ENCODE data around the gene NT5C1A.

Gene NT5C1A

DNA sequence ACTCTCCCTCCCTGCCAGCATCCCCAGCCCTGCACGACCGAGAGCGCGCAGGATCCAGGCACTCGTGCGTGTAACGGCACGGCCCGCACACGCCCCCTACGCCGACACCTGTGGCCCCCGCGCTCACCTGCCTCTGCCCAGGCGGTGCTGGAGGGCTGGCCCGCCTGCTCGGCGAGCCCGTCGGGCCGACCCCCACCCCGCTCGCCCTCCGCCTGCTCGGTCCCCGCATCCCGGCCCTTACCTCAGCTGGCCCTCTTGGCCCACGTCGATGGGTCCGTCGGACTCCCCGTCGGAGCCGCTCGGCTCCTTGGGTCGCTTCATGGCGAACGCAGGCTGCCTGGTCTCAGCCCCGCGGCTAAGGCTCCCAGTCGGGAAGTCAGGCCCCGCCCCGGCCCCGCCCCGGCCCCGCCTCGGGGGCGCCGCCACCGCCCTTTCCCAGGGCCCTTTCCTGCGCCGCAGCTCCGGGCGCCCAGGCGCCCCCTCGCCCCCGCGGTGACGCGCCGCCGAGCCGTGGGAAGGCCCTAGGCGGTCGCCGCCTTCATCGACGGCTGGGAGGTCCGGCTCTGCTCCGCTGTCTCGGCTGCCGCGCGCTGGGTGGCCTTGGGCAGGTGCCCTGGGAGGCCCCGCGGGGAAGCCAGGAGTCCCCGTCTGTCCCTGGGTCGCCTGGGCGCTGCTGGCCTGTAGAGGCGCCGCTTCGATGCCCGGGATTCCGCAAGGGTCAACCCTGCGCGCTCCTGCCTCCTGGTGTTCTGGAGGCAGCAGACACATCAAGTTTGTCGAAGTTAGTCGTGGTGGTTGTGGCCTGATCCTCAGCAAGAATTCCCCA lies 32.4 kb downstream of the NT5C1A start, which contains the start of gene HEYL:
HEYL (minus strand) TSS at position 339 of the 826 bp plus-strand sequence; CDS start at position 321, 18 bp downstream.
- in situ Hi-C loops (cut with HindIII; ENCODE audit: low sequenced_read_pairs), result no loop called here

DNA sequence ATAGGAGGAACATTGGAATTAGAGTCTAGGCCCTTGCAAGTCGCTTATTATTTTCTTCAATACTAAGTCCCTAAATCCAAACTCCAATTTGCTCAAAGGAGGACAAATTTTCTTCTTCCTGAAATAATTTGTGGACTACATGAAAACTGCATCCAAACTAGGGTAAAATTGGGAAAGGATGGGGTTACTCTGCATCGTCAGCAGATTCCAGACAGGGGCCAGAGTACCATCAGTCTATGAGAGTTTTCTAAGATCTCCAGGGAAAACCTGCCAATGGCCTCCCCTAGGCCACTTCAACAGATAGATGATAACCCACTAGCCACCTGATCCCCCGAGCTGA lies 33.0 kb downstream of the NT5C1A start:
- in situ Hi-C loops (cut with HindIII; ENCODE audit: low sequenced_read_pairs), result no loop called here

DNA sequence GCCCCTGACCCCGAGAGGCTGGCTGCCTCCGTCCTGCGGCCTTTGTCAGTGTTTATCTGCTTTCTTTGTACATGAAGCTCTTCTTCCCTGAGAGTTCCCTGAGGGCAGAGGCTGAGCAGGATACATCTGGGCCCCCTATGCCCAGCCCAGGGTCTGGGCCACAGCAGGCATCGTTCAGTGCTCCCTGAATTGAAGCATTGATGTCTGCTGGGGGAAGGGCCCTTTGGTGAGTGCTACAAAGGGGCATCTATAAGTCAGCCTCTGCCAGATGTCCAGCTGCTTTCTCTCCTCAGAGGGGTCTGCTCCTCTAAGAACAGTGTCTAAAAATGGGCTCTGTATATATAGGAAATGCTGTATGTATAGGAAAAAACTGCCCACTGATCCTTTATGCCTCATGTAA lies 34.5 kb downstream of the NT5C1A start:
- in situ Hi-C loops (cut with HindIII; ENCODE audit: low sequenced_read_pairs), result no loop called here

DNA sequence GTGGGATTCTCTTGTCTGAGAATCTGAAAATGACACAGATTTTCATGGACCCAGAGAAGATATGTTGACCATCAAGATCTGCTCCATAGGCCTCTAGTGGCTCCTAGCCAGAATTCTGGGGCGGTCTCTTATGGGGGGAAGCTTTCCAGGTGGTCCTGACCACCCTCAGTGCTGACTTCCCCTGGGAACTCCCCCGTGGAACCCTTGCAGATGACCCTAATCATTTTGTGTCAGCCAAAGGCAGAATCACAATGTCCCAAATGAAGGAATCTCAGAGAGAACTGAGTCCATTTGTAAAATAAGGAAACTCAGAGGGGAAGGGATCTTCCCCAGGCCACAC lies 36.1 kb downstream of the NT5C1A start:
- in situ Hi-C loops (cut with HindIII; ENCODE audit: low sequenced_read_pairs), result no loop called here

DNA sequence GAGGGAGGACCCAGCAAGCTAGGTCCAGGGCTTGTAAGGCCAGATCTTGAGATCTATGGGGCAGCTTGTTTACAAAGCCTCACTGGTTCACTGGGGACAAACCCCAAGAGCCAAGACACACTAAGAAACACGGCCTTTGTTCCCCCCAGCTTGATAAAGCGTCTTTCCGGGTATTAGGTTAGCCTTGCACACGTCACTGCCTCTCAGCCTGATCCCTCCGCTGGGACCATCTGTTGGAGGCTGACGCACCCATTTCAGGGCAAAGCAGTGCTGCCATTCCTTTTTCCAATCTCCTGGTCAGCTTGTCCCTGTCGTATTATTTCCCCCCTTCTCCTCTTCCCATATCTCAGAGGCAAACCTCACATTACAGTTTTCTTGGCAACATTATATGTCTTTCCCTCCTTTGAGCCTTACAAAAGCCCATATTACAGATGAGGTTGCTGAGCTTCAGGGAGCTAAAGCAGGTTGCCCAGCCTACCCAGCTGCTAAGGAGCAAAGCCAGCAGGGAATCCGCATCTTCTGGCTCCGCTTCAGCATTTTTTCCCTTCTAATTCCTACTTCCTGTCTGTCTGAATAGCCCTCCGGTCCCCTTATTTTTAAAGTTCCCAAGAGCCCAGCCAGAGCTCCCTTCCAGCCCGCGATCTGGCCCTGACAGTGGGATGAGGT lies 36.6 kb downstream of the NT5C1A start:
- in situ Hi-C loops (cut with HindIII; ENCODE audit: low sequenced_read_pairs), result no loop called here

DNA sequence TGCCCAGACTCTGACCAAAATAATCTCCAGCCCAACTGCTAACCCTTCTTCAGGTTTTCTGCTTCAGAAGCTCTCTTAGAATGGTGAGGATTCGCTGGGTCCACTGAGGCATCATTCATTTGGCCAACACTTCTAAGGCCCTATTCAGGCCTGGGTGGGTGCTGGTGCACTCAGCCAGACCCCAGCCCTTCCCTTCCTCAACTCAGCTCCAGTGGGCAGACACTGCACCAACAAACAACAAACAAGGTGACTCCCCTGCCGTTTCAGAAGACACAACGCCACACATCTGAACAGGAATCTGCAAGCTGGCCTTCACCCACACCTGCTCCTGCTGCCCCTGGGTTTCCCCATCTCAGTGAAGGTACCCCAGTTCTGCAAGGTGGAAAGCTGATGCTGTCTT lies 38.5 kb downstream of the NT5C1A start:
- in situ Hi-C loops (cut with HindIII; ENCODE audit: low sequenced_read_pairs), result no loop called here

DNA sequence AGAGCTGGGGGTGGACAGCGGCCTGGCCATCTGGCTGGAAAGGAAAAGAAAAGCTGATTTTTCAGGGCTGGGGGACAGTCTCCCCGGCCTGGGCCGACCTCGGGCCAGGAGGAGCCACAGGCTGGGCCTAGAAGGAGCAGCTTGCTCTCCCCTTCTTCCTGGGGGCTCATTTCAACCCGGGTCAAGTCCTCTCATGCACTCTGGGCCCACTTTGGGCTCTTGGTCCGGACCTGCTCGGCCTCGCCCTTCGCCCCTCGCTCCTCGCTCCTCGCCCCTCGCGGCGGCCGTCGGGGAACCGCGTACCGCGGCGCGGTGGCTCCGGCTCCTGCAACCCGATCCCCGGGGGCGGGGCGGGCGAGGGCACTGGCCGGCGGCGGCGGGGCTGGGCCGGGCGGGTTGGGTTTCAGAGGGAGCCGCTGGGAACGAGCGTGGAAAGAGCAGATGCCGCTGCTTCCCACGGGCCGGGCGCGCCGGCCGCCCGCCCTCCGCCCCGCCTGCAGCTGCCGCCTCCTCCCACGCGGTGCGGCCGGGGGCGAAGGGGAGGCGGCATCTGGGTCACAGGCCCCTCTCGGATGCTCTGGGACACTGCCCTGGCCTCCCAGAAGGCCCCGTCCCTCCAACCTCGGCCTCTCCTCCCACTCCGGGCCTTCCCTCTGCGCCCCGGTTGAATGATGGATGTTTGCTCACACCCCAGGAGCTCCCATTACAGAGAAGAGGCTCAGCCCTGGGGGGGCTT lies 39.1 kb downstream of the NT5C1A start:
- in situ Hi-C loops (cut with HindIII; ENCODE audit: low sequenced_read_pairs), result no loop called here

DNA sequence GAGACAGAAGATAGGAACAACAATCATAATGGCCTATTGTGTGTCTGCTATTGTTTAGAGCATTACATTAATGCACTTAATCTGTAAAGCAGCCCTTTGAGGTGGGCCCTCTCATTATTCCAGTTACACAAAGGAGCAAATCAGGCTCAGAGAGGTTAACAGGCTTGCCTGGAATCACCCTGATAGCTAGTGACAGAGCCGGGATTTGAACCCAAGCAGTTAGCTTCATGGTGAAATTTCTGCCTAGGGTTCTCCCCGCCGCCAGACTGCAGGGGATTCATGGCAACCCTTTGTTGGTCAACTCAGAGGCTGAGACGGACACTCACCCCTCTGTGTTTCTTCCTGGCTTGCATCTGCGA lies 39.6 kb downstream of the NT5C1A start:
- in situ Hi-C loops (cut with HindIII; ENCODE audit: low sequenced_read_pairs), result no loop called here

DNA sequence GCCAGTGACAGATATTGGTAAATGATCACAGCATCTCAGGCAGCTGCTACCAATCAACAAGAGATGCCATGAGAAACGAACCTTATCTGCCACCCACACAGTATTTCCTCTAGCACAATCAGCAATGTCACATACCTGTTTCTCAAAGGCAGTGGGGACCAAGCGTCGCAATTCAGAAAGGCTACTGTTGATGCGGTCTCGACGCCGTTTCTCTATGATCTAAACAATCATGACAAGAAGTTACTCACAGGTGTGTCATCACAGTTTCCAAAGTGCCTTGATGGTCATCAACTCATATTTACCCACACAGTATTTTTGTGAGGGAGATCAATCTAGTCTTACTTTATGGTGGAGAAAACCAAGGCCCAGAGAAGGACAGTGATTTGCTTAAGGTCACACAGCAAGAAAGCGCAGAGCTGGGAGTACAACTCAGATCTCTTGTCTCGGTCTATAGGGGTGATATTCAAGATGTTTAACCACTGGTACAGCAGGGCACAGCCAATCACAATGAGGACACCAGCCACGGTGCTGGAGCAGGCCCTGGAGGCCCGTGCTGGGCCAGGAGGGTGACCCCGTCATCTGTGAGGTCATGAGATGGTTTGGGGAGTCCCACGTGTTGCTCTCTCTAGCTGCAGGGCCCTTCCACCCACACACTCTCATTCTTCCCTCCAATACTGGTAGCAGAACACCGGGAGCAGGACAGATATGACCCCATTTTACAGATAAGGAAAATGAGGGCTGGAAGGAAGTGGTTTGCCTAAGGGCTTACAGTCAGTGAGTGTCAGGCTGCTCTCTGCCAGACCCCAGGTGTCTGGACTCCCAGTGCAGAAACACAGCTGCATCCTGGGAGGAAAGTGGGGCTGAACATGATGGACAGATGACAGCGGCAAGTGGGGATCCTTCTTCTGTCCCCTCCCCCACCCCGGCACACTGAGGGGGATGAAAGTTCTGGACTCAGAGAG lies 40.3 kb downstream of the NT5C1A start:
- in situ Hi-C loops (cut with HindIII; ENCODE audit: low sequenced_read_pairs), result no loop called here

DNA sequence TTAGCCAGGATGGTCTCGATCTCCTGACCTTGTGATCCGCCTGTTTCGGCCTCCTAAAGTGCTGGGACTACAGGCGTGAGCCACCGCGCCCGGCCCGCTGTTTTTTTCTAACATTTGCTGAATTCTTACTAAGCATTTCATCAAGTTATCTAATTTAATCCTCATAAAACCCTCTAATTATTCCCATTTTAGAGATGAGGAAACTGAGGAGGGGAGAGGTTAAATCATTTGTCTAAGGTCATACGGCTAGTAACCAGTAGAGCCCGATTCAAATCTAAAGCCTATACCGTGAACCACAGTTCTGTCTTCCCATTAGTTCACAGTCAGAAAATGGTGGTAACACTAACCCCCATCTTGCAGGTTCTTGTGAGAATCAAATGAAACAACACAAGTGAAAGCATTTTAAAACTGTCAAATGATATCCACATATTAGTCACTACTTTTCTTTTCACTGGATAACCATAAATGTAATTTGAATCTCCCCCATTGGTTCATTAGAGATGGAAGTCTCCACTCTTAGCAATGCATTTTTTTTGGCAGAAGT lies 43.0 kb downstream of the NT5C1A start:
- in situ Hi-C loops (cut with HindIII; ENCODE audit: low sequenced_read_pairs), result no loop called here

DNA sequence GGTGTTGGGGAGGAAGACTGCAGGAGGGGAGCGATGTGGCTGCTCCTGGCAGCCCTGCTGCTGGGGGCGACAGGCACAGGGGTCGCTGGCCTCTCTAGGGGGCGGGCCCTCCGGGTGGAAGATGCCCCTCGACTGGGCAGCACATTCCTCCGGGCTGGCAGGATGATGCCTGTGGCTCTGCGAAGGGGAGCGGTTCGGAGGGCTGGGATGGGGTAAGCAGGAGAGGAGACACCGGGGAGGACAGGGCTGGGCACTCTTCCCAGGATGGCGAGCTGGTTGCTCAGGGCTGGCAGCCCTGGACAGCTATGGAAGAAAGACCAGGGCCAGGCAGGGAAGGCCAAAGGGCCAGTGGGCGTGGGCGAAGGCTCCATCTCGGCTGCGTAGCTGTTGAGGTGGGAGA lies 45.3 kb downstream of the NT5C1A start:
- in situ Hi-C loops (cut with HindIII; ENCODE audit: low sequenced_read_pairs), result no loop called here

DNA sequence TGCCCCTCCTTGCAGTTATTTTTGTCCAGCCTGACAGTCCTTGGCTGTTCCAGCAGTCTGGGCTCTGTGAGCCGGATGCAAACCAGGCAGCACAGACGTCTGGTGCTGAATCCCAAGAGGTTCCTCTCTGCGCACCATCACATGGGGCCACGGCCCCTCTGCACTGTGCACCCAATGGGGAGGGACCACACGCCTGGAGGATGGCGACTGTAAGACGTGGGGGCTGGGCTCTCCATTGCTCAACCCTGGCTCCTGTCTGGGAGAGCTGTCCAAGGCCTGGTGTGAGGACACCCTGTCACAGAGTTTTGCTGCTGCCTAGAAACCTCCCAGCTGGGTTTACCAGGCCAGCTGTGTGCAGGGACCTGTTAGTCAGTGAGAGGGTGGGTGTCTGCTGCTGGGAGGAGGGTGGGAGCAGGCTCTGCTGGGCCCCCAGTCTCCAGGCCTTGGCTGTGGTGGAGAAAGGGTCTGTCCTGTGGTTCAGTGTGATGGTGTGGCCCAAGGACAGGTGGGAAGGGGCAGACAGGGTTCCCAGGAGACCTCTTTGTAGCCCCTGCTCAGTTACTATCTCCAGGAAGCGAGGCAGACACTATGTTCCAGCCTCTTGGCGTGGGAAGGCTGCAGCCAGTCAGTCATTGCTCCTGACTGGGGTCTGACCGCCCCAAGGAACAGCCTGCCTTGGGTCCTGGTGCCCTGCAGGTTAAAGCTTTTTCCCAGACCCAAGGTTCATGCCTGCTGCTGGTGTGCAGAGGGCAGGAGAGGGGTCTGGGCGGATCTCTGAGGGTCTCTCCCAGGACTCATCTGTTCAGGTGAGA lies 46.2 kb downstream of the NT5C1A start:
- in situ Hi-C loops (cut with HindIII; ENCODE audit: low sequenced_read_pairs), result no loop called here

DNA sequence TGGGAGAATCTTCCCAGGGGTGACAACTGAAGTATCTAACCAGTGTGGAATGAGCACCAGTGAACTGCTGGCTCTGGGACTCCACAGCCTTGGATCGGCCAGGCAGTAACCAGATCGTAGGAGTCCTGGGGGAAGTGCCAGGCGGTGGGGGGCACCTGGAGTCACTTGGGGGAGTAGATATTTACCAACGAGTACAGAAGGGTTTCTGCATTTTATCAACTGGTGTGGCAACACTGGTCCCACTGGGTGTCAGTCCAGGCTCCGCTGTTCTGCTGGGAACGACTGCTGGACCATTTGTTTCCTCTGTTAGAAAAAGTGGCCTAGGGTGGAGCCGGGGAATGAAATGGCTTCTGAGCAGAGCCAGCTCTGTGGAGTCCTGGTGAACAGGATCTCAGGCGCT lies 46.9 kb downstream of the NT5C1A start:
- in situ Hi-C loops (cut with HindIII; ENCODE audit: low sequenced_read_pairs), result no loop called here

DNA sequence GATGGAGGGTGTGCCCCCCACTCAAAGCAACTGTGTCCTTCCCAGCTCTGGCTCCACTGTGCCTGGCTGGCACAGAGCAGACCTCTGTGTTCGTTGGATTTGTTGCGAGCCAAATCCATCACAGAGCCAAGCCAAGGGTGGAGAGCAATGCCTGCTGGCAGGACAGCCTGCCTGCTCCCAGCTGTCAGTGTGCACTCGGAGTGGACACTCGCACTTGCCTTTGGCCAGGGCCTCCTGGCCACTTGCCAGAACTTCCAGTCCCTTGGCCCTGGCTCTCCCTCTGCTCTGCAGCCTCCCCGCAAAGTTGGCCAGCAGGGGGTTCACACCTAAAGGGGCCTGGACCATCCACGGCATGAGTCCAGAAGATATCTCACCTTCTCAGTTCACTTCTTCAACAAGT lies 48.9 kb downstream of the NT5C1A start:
- in situ Hi-C loops (cut with HindIII; ENCODE audit: low sequenced_read_pairs), result no loop called here

DNA sequence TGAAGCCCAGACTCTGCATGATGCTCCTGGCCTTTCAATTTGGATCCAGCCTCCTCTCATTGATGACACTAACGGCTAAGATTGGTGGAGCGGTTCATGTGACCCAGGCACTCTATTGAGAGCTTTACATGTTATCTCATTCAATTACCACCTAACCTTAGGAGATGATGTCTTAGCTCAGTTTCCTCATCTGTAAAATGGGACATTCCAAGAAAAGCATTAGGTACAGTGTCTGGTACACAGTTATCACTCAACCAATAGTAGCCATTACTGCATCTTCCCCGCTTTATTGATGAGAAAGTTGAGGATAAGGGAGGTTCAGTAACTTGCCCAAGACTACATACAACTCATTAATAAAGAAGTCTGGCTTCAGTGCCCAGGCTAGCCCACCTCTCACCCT lies 49.5 kb downstream of the NT5C1A start:
- in situ Hi-C loops (cut with HindIII; ENCODE audit: low sequenced_read_pairs), result no loop called here

DNA sequence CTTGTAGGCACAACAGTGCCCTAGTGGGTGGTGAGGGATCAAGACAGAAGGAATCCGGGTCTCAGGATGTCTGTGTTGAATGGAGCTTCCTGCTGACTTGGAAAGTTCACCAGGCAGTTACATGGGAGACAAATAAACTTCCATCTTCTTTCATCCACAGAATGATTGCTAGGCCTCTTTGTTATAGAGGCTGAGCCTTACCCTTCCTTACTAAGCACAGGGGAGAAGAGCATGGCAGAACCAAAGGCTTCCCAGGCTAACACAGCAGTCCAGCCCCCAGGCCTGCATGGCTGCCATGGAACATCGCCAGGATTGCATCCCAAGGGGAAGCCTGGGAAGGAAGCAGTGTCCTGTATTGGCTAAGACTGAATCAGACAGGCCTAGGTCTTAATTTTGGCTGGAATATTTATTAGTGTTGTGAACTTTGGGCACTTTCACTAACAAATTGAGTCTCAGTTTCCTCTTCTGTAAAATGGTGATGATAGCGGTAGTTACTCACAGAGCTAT lies 51.2 kb downstream of the NT5C1A start:
- in situ Hi-C loops (cut with HindIII; ENCODE audit: low sequenced_read_pairs), result no loop called here

DNA sequence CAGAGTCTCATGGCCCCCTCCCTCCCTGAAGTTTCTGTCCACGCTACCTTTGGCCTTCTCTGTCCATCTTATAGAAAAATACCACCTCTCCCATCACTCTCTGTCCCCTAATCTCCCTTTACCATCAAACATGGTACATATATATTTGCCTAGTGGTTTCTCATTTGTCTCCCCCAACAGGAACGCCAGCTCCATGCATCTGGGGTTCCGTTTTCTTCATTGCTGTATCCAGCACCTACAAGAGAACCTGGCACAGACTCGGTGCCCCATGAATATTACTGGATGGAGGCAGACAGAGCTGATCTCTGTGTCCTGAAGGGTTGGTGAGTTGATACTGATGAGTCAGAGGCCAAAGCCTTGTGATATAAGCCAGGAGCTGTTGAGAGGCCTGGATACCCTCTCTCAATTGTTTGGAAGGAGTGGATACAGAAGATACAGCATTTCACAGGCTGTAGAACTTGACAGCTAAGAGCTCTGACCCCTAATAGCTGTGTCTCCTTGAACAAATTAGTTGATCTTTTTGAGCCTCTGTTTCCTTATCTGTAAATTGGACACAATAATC lies 54.3 kb downstream of the NT5C1A start:
- in situ Hi-C loops (cut with HindIII; ENCODE audit: low sequenced_read_pairs), result no loop called here

DNA sequence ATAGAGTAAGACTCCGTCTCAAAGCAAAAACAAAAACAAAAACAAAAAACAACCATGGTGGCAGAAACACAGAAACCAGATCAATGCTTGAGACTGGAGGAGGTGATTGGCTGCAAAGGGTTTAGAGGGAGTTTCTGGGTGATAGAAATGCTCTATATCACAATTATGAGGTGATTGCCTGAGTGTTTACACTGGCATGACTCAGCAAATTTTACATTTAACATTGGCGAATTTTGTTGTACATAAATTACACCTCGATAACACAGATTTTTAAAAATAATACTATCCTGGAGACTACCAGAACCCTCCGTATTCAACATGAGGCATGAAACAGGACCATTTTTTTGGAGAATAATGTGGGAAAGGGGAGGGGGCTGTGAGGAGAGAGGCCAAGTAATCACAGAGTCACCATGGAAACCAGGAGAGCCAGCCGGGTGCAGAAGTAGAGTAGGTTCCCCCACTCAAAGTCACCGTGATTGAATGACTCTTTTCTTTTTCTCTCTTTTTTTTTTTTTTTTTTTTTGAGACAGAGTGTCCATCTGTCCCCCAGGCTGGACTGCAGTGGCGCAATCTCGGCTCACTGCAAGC lies 56.7 kb downstream of the NT5C1A start:
- in situ Hi-C loops (cut with HindIII; ENCODE audit: low sequenced_read_pairs), result no loop called here

DNA sequence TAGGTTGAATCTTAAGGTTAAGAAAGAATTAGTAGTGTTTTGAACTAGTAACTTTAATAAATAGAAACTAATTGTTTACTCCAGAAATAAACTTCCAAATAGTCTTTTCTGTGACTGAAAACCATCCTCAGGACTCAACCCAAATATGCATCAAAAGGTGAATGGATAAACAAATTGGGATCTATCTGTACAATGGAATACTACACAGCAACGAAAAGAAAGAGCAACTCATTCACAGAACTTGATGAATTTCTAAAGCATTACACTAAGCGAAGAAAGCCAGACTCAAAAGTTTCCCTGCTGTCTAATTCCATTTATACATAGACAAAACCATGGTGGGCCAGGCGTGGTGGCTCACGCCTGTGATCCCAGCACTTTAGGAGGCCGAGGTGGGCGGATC lies 57.4 kb downstream of the NT5C1A start:
- in situ Hi-C loops (cut with HindIII; ENCODE audit: low sequenced_read_pairs), result loop anchor here (5.0 kb wide), 1 partner anchor 103 kb away; no protein-coding TSS in a partner anchor
